Measurements from ENCODE around the gene CRB1.

- no peak for TF ChIP-seq EZH2 (IDR thresholded peaks at IDR 0.05; ENCODE audit: borderline replicate concordance, low read depth, low read length, severe bottlenecking)
- no peak for TF ChIP-seq CTCF (IDR thresholded peaks at IDR 0.05; ENCODE audit: borderline replicate concordance, extremely low read depth, low read length, poor library complexity, severe bottlenecking)
Measured at GRCh38 chr1:197390856-197391255, 122.8 kb downstream of the CRB1 start.
